SU-DHL-6 (cell line): ENCODE data around the gene ZNF74.
A peak's percentile ranks its signal among the peaks of the same experiment; 100 is the strongest.

Experiments
- H2AFZ ChIP-seq: fragments of 200-600 bp; sonication (generic); 2 replicates; pipeline ENCODE4 v1.6.1; 2014; ENCODE audit warnings: low read depth, mild to moderate bottlenecking, moderate library complexity, mixed read lengths, antibody characterized with exemption, low read length; ENCODE audit not compliant: severe bottlenecking
- H3F3A ChIP-seq: fragments of 200-600 bp; shearing (Covaris generic); 2 replicates; pipeline ENCODE4 v1.6.0; 2016; ENCODE audit warnings: antibody characterized with exemption, mild to moderate bottlenecking; ENCODE audit not compliant: insufficient read depth
- H3K27ac ChIP-seq: fragments of 200-600 bp; sonication (generic); 2 replicates; pipeline ENCODE4 v1.5.1; 2016; ENCODE audit warnings: low read depth, mild to moderate bottlenecking, low read length, moderate library complexity, mixed read lengths
- H3K27me3 ChIP-seq: fragments of 200-600 bp; sonication (generic), shearing (Covaris generic); 2 replicates; pipeline ENCODE4 v1.6.0; 2014; ENCODE audit warnings: mild to moderate bottlenecking, low read length
- H3K36me3 ChIP-seq: fragments of 200-600 bp; sonication (generic); 2 replicates; pipeline ENCODE4 v1.6.1; 2014; ENCODE audit warnings: mild to moderate bottlenecking, low read length, mixed read lengths
- H3K4me2 ChIP-seq: fragments of 300-600, 200-600 bp; shearing (Covaris generic), sonication (generic); 2 replicates; pipeline ENCODE4 v1.6.0; 2014; ENCODE audit warnings: low read length, low read depth, mild to moderate bottlenecking; ENCODE audit not compliant: poor library complexity, severe bottlenecking
- H3K4me3 ChIP-seq: fragments of 200-600 bp; sonication (generic); 2 replicates; pipeline ENCODE4 v1.5.1; 2014; ENCODE audit warnings: antibody characterized with exemption, low read length, mild to moderate bottlenecking, mixed read lengths; ENCODE audit not compliant: insufficient read depth, poor library complexity, severe bottlenecking
- H3K79me2 ChIP-seq: fragments of 200-600 bp; sonication (generic); 2 replicates; pipeline ENCODE4 v1.6.1; 2014; ENCODE audit warnings: mild to moderate bottlenecking, low read length, moderate library complexity; ENCODE audit not compliant: insufficient read depth
- H3K9ac ChIP-seq: fragments of 200-600 bp; sonication (generic); 2 replicates; pipeline ENCODE4 v1.7.0; 2014; ENCODE audit warnings: mild to moderate bottlenecking, low read length
- H3K9me2 ChIP-seq: fragments of 200-600 bp; sonication (generic); replicated peaks from 2 replicates; pipeline ENCODE4 v1.6.1; 2014; ENCODE audit warnings: low read length; ENCODE audit not compliant: insufficient read depth
- H3K9me3 ChIP-seq: fragments of 200-600 bp; sonication (generic); 2 replicates; pipeline ENCODE4 v1.6.1; 2014; ENCODE audit warnings: low read length, mixed read lengths; ENCODE audit not compliant: insufficient read depth
- H4K20me1 ChIP-seq: fragments of 200-600 bp; sonication (generic); 2 replicates; pipeline ENCODE4 v1.6.1; 2014; ENCODE audit warnings: low read depth, mild to moderate bottlenecking, antibody characterized with exemption, low read length, moderate library complexity, mixed read lengths
- CTCF ChIP-seq: fragments of 200-600 bp; sonication (generic); IDR thresholded peaks from one replicate; pipeline ENCODE4 v1.5.1; 2017; ENCODE audit warnings: antibody characterized with exemption, mild to moderate bottlenecking, low read length, moderate library complexity; ENCODE audit not compliant: insufficient read depth, poor library complexity, severe bottlenecking
- EZH2phosphoT487 ChIP-seq: fragments of 200-600 bp; sonication (generic), shearing (Covaris generic); conservative IDR thresholded peaks from 2 replicates; pipeline ENCODE4 v1.6.1; 2018; ENCODE audit warnings: mild to moderate bottlenecking, antibody characterized with exemption, low read length, moderate library complexity, mixed read lengths

The ZNF74 gene

GRCh38 chr22:20453222-20453621, 59.3 kb downstream of the ZNF74 start:
- no peaks in the 10 kb centered on the region for H3K36me3 ChIP-seq
- no peak overlapping the region for H3K4me2 ChIP-seq
- H3K9ac ChIP-seq: no peak overlapping the region
- no peaks in the 10 kb centered on the region for H3K27me3 ChIP-seq
- H3K4me3 ChIP-seq: no peak overlapping the region
- H2AFZ ChIP-seq: no peak overlapping the region
- no peak overlapping the region for H3K27ac ChIP-seq
- no peaks in the 10 kb centered on the region for H4K20me1 ChIP-seq
- H3K79me2 ChIP-seq: no peaks in the 10 kb centered on the region
- H3K9me3 ChIP-seq: no peaks in the 10 kb centered on the region
- no peaks in the 10 kb centered on the region for H3K9me2 ChIP-seq
- TF ChIP-seq EZH2phosphoT487: no peak
- TF ChIP-seq CTCF: no peak
- H3F3A ChIP-seq: no peaks in the 10 kb centered on the region

- no peaks in the 10 kb centered on the region for H3F3A ChIP-seq
Measured at GRCh38 chr22:20455709-20456063, 61.7 kb downstream of the ZNF74 start.

GRCh38 chr22:20456064-20456721, 62.2 kb downstream of the ZNF74 start:
- H3K27me3 ChIP-seq: no peaks in the 10 kb centered on the region
- no peak overlapping the region for H3K9ac ChIP-seq
- H3K4me2 ChIP-seq: no peak overlapping the region
- peak overlapping the region; percentile 45 for H2AFZ ChIP-seq
- no peaks in the 10 kb centered on the region for H4K20me1 ChIP-seq
- no peaks in the 10 kb centered on the region for H3K79me2 ChIP-seq
- no peaks in the 10 kb centered on the region for H3K9me2 ChIP-seq
- TF ChIP-seq EZH2phosphoT487 (no peak), CTCF (no peak)
- H3F3A ChIP-seq: no peaks in the 10 kb centered on the region
- no peak overlapping the region for H3K4me3 ChIP-seq
- no peak overlapping the region for H3K27ac ChIP-seq
- no peaks in the 10 kb centered on the region for H3K36me3 ChIP-seq
- no peaks in the 10 kb centered on the region for H3K9me3 ChIP-seq

More at GRCh38 chr22:20455709-20456063, 61.7 kb downstream of the ZNF74 start:
- H3K9ac ChIP-seq: no peak overlapping the region
- H3K4me3 ChIP-seq: no peak overlapping the region
- no peak overlapping the region for H2AFZ ChIP-seq
- H3K79me2 ChIP-seq: no peaks in the 10 kb centered on the region
- no peak overlapping the region for H3K27ac ChIP-seq
- no peaks in the 10 kb centered on the region for H4K20me1 ChIP-seq
- no peaks in the 10 kb centered on the region for H3K9me3 ChIP-seq
- no peaks in the 10 kb centered on the region for H3K9me2 ChIP-seq
- H3K27me3 ChIP-seq: no peaks in the 10 kb centered on the region
- no peak overlapping the region for H3K4me2 ChIP-seq
- TF ChIP-seq EZH2phosphoT487 (no peak), CTCF (no peak)
- H3K36me3 ChIP-seq: no peaks in the 10 kb centered on the region

- no peaks in the 10 kb centered on the region for H3K27me3 ChIP-seq
- H3K4me2 ChIP-seq: no peak overlapping the region
- no peaks in the 10 kb centered on the region for H3K36me3 ChIP-seq
- no peak overlapping the region for H3K4me3 ChIP-seq
- no peaks in the 10 kb centered on the region for H3K9me2 ChIP-seq
- TF ChIP-seq CTCF (no peak), EZH2phosphoT487 (no peak)
- H3F3A ChIP-seq: no peaks in the 10 kb centered on the region
- peak overlapping the region; percentile 45 for H2AFZ ChIP-seq
- H3K9ac ChIP-seq: no peak overlapping the region
- H3K9me3 ChIP-seq: no peaks in the 10 kb centered on the region
- no peak overlapping the region for H3K27ac ChIP-seq
- no peaks in the 10 kb centered on the region for H3K79me2 ChIP-seq
- H4K20me1 ChIP-seq: no peaks in the 10 kb centered on the region
Measured at GRCh38 chr22:20456722-20457076, 62.7 kb downstream of the ZNF74 start.
